ENCODE measurements around the gene CKAP4.
"Not testable (repeated sequence)": the region's sequence is repeated elsewhere in the genome, so short reads cannot be mapped to it uniquely, and the experiment has no call there.

The CKAP4 gene

GRCh38 chr12:106247674-106248311, at the start of gene CKAP4:
TSS of gene CKAP4 (minus strand) at chr12:106248020. CDS start at chr12:106247851, 169 bp downstream.
- DNase-seq, result peak; percentile 56

GRCh38 chr12:106297075-106297474, 49.3 kb upstream of the CKAP4 start:
- no peak for DNase-seq

- peak; percentile 17 for DNase-seq
Measured at GRCh38 chr12:106296179-106296877, 48.5 kb upstream of the CKAP4 start.

- DNase-seq, result no peak
Measured at GRCh38 chr12:106292339-106292738, 44.5 kb upstream of the CKAP4 start.

GRCh38 chr12:106291342-106291741, 43.5 kb upstream of the CKAP4 start:
- no peak for DNase-seq

GRCh38 chr12:106290666-106291065, 42.8 kb upstream of the CKAP4 start:
- DNase-seq, result no peak

GRCh38 chr12:106289196-106289681, 41.4 kb upstream of the CKAP4 start:
- DNase-seq, result no peak

GRCh38 chr12:106288494-106289195, 40.8 kb upstream of the CKAP4 start:
- peak; percentile 5 for DNase-seq

- no peak for DNase-seq
Measured at GRCh38 chr12:106288101-106288493, 40.3 kb upstream of the CKAP4 start.

- DNase-seq, result no peak
Measured at GRCh38 chr12:106287364-106287763, 39.5 kb upstream of the CKAP4 start.

GRCh38 chr12:106286576-106287162, 38.8 kb upstream of the CKAP4 start:
- not testable (repeated sequence) for DNase-seq

- DNase-seq, result no peak
Measured at GRCh38 chr12:106285982-106286381, 38.2 kb upstream of the CKAP4 start.

- DNase-seq, result no peak
Measured at GRCh38 chr12:106284358-106285105, 36.7 kb upstream of the CKAP4 start.

- peak; percentile 25 for DNase-seq
Measured at GRCh38 chr12:106282457-106283097, 34.8 kb upstream of the CKAP4 start.

GRCh38 chr12:106281804-106282203, 34.0 kb upstream of the CKAP4 start:
- DNase-seq, result no peak

GRCh38 chr12:106281056-106281782, 33.4 kb upstream of the CKAP4 start:
- DNase-seq, result no peak

GRCh38 chr12:106280106-106280505, 32.3 kb upstream of the CKAP4 start:
- DNase-seq, result no peak

GRCh38 chr12:106276032-106276740, 28.4 kb upstream of the CKAP4 start:
- DNase-seq, result no peak

GRCh38 chr12:106275458-106275857, 27.6 kb upstream of the CKAP4 start:
- no peak for DNase-seq

- no peak for DNase-seq
Measured at GRCh38 chr12:106274575-106275121, 26.8 kb upstream of the CKAP4 start.

Data from T1000 (cell line).